Activated CD8-positive, alpha-beta T cell treated with anti-CD3 and anti-CD28 coated beads for 36 hours (primary cell): ENCODE results near the gene CLPTM1L. TPM values are rescaled to one million over a fixed set of nuclear protein-coding genes. Genes with fewer than 3 reads are reported as not detected.

Experiments used
- ATAC-seq: fragments of 200-7000 bp; cut with Tn5 transposase; one replicate; pipeline ENCODE4 v1.10.0; 2021; ENCODE audit warnings: mild to moderate bottlenecking, moderate library complexity
- CTCF ChIA-PET: fragments of 350-600 bp; sonication (Branson Sonifier 250); formaldehyde crosslinking; loops from one replicate; lab custom pipeline; 2021; ENCODE audit warnings: antibody characterized with exemption; lab: Charles Lee
- POLR2A ChIA-PET: fragments of 350-600 bp; sonication (Branson Sonifier 250); formaldehyde crosslinking; loops from one replicate; lab custom pipeline; 2021; ENCODE audit warnings: antibody characterized with exemption; lab: Charles Lee
- DNase-seq: peaks from one replicate; pipeline ENCODE4 v3.0.0-alpha.2; 2020
- H3K27ac Mint-ChIP-seq: one replicate; pipeline ENCODE4 v1.8.0; 2021; ENCODE audit warnings: mild to moderate bottlenecking, mixed read lengths
- H3K27me3 Mint-ChIP-seq: one replicate; pipeline ENCODE4 v1.8.0; 2021; ENCODE audit warnings: mixed read lengths
- H3K36me3 Mint-ChIP-seq: one replicate; pipeline ENCODE4 v1.8.0; 2021; ENCODE audit warnings: low read depth, mixed read lengths
- H3K4me1 Mint-ChIP-seq: one replicate; pipeline ENCODE4 v1.8.0; 2021; ENCODE audit warnings: low read depth, mixed read lengths
- H3K4me3 Mint-ChIP-seq: one replicate; pipeline ENCODE4 v1.8.0; 2021; ENCODE audit warnings: mild to moderate bottlenecking, moderate library complexity, mixed read lengths
- H3K9me3 Mint-ChIP-seq: one replicate; pipeline ENCODE4 v1.8.0; 2021; ENCODE audit warnings: mixed read lengths
- CTCF ChIP-seq: fragments of 200-600 bp; IDR thresholded peaks from one replicate; pipeline ENCODE4 v1.8.0; 2022; ENCODE audit warnings: antibody characterized with exemption, mild to moderate bottlenecking
- intact Hi-C: fragments of 100-400 bp; cut with micrococcal nuclease; formaldehyde crosslinking; loops from one replicate; pipeline ENCODE4 v1.10.0; 2022
- total RNA-seq, 2 experiments: library from RNA; stranded (reverse); gene quantifications; one replicate each; pipeline ENCODE4 v1.2.3, GENCODE V29; 2021

Gene CLPTM1L
- total RNA-seq, 2 experiments from 2014 or later: 51.4 to 56.2 TPM

DNA sequence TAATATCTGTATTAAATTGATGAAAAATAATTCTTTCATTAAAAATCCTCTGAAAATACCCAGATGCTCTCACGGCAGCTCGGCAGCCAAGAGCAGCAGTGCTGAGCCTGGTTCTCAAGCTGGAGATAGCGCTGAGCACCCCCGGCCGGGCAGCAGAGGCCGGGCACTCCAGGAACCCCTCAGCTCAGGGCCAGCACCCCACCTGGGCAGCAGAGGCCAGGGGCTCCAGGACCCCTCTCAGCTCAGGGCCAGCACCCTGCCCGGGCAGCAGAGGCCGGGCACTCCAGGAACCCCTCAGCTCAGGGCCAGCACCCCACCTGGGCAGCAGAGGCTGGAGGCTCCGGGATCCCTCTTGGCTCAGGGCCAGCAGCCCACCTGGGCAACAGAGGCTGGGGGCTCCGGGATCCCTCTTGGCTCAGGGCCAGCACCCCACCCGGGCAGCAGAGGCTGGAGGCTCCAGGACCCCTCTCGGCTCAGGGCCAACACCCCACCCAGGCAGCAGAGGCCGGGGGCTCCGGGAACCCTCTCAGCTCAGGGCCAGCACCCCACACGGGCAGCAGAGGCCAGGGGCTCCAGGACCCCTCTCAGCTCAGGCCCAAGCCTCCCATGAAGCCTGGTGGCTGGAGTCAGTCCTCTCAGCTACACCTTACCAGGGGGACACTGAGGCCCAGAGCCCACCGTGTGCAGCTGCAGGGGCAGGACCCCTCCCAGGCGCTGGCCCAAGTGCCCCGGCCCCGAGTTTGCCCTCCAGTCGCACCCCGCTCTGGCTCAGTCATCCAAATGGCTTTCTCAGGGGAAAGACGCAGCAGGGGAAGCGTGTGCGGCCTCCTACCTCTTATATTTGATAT, 21.7 kb downstream of the CLPTM1L start:
- intact Hi-C loops: no loop called here
- no peaks in the 10 kb centered on the region for H3K9me3 Mint-ChIP-seq
- no peaks in the 10 kb centered on the region for H3K4me1 Mint-ChIP-seq
- DNase-seq (no peak), ATAC-seq (no peak)
- no peak overlapping the region for H3K27ac Mint-ChIP-seq
- POLR2A ChIA-PET: interaction anchor here (1.2 kb wide), 1 partner anchor 23 kb away, joined by 3 read pairs; no protein-coding TSS in a partner anchor
- no peak overlapping the region for H3K4me3 Mint-ChIP-seq
- CTCF ChIA-PET: no interaction called here
- H3K36me3 Mint-ChIP-seq: peaks cover 12% of the 10 kb centered on the region
- TF ChIP-seq CTCF: no peak
- H3K27me3 Mint-ChIP-seq: no peaks in the 10 kb centered on the region

- ATAC-seq (no peak), DNase-seq (no peak)
- Mint-ChIP-seq H3K36me3 (peaks cover 18% of the 10 kb centered on the region), H3K9me3 (no peaks in the 10 kb centered on the region), H3K4me3 (no peak overlapping the region), H3K27me3 (no peaks in the 10 kb centered on the region), H3K27ac (no peak overlapping the region), H3K4me1 (peaks cover 4% of the 10 kb centered on the region)
- intact Hi-C loops: no loop called here
- CTCF ChIA-PET: no interaction called here
- POLR2A ChIA-PET: interaction anchor here (1.2 kb wide), 1 partner anchor 22 kb away, joined by 3 read pairs; no protein-coding TSS in a partner anchor
- TF ChIP-seq CTCF: no peak
These were observed 22.6 kb downstream of the CLPTM1L start for GRCh38 chr5:1322036-1322900.

- DNase-seq: no peak
- Mint-ChIP-seq H3K27me3 (no peaks in the 10 kb centered on the region), H3K4me1 (peaks cover 11% of the 10 kb centered on the region), H3K4me3 (no peak overlapping the region), H3K36me3 (peaks cover 20% of the 10 kb centered on the region), H3K27ac (no peak overlapping the region), H3K9me3 (no peaks in the 10 kb centered on the region)
- no peak for ATAC-seq
- POLR2A ChIA-PET: interaction anchor here (0.6 kb wide), 1 partner anchor 26 kb away, joined by 3 read pairs; no protein-coding TSS in a partner anchor
- CTCF ChIA-PET: no interaction called here
- TF ChIP-seq CTCF: no peak
- intact Hi-C loops: no loop called here
These were observed 23.3 kb downstream of the CLPTM1L start for GRCh38 chr5:1321576-1321975.

GRCh38 chr5:1320436-1321344, 24.2 kb downstream of the CLPTM1L start:
- H3K36me3 Mint-ChIP-seq: peaks cover 20% of the 10 kb centered on the region
- CTCF ChIA-PET: interaction anchor here (0.6 kb wide), 1 partner anchor 19 kb away, joined by 3 read pairs; no protein-coding TSS in a partner anchor

More at GRCh38 chr5:1320436-1321344, 24.2 kb downstream of the CLPTM1L start:
- no peaks in the 10 kb centered on the region for H3K27me3 Mint-ChIP-seq
- H3K27ac Mint-ChIP-seq: no peak overlapping the region
- no peak overlapping the region for H3K4me3 Mint-ChIP-seq
- peaks cover 19% of the 10 kb centered on the region for H3K4me1 Mint-ChIP-seq
- TF ChIP-seq CTCF: no peak
- intact Hi-C loops: no loop called here
- DNase-seq (no peak), ATAC-seq (no peak)
- H3K9me3 Mint-ChIP-seq: no peaks in the 10 kb centered on the region
- POLR2A ChIA-PET: interaction anchor here (0.6 kb wide), 1 partner anchor 25 kb away, joined by 3 read pairs; no protein-coding TSS in a partner anchor
